ENCODE data around the gene CAV1. TPM values are rescaled to one million over a fixed set of nuclear protein-coding genes. Genes with fewer than 3 reads are reported as not detected.

The CAV1 gene
- total and polyA plus RNA-seq, 2 of the 13 experiments (the other 11 are each of a cell fraction or from before 2014, with no cell fraction given) = 0.40 TPM; not detected in 1

DNA sequence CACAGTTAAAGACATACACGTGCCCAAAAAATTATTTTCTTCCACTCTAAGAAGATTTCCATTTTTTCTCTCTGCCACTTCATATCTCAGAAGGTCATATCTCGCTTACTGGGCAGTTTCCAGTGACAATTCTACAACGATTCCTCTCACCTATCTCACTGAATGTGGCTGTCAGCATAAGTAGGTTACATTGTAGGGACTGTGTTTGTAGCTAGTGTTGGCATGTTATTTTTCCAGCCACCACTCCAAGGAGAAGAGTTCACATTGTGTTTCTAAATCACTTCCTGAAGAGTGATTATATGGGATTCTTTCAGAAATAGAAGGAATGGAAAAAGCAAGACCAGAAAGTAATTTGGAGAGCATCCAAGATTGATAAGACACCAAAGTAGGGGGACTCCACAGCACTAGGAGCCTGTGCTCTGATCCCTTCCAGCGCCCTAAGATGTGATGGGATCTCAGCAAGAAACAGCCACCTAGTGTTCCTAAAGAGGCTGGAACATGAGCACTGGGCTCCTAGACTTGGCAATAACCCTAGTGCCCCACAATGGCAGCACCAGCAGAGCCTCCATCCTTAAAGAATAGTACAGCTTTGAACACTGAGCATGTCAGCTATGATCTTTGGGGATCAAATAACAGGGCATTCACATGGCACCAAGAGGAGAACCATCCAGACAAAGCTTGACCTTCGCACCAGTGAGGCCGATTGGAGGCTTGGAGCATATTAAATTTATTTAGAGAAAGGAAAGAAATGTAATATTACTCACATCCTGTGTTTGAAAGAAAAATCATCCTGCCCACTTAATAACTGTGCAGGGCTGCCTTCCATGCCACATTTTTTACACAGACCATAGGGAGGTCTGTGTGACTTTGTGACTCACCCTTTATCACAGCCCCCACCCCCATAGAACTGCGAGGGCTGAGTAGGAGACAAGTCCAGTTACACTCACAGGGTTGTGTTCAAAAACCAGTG lies 51.8 kb downstream of the CAV1 start:
- H3K9me3 ChIP-seq (ENCODE audit: low read length) = no peaks in the 10 kb centered on the region
- H3K79me2 ChIP-seq (ENCODE audit: insufficient read depth, low read length) = no peaks in the 10 kb centered on the region
- no peaks in the 10 kb centered on the region for H4K20me1 ChIP-seq (ENCODE audit: insufficient read depth, low read length)
- H3K27me3 ChIP-seq (ENCODE audit: control insufficient read depth in 1 of 2, insufficient read depth in 2 of 2, low read length in 2 of 2) = no peaks in the 10 kb centered on the region
- H3K9ac ChIP-seq (ENCODE audit: insufficient read depth, low read depth, low read length) = no peak overlapping the region
- FAIRE-seq = no peak
- no peak for TF ChIP-seq PHF21A (CRISPR knock-in tag; IDR thresholded peaks at IDR 0.05)
- TF ChIP-seq SMC3 (IDR thresholded peaks at IDR 0.05; ENCODE audit: low read length) = no peak
- no peak for TF ChIP-seq IRX3 (CRISPR knock-in tag; IDR thresholded peaks at IDR 0.05; ENCODE audit: borderline replicate concordance, low read depth)
- TF ChIP-seq DRAP1 (CRISPR knock-in tag; IDR thresholded peaks at IDR 0.05) = no peak
- TF ChIP-seq RXRB (CRISPR knock-in tag; IDR thresholded peaks at IDR 0.05; ENCODE audit: borderline replicate concordance) = no peak
- TF ChIP-seq, protein P1, sequence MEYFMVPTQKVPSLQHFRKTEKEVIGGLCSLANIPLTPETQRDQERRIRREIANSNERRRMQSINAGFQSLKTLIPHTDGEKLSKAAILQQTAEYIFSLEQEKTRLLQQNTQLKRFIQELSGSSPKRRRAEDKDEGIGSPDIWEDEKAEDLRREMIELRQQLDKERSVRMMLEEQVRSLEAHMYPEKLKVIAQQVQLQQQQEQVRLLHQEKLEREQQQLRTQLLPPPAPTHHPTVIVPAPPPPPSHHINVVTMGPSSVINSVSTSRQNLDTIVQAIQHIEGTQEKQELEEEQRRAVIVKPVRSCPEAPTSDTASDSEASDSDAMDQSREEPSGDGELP (IDR thresholded peaks at IDR 0.05; ENCODE audit: borderline replicate concordance, low read depth) = no peak
- TF ChIP-seq GABPA (IDR thresholded peaks at IDR 0.05; ENCODE audit: low read depth, low read length) = no peak
- TF ChIP-seq GABPA (CRISPR knock-in tag; IDR thresholded peaks at IDR 0.05; ENCODE audit: low read depth) = no peak
- no peak for TF ChIP-seq ZMYM2 (CRISPR knock-in tag; IDR thresholded peaks at IDR 0.05)
- no peak for TF ChIP-seq ZBTB33 (CRISPR knock-in tag; IDR thresholded peaks at IDR 0.05)
- no peak for TF ChIP-seq ZNF234 (CRISPR knock-in tag; conservative IDR thresholded peaks at IDR 0.05)
- no peak for TF ChIP-seq ZNF556 (CRISPR knock-in tag; IDR thresholded peaks at IDR 0.05; ENCODE audit: borderline replicate concordance)
- TF ChIP-seq ATM (IDR thresholded peaks at IDR 0.05; ENCODE audit: borderline replicate concordance) = no peak
- no peak for TF ChIP-seq ZNF354B (CRISPR knock-in tag; IDR thresholded peaks at IDR 0.05)
- no peak for TF ChIP-seq NKX3-1 (CRISPR knock-in tag; IDR thresholded peaks at IDR 0.05)
- no peak for TF ChIP-seq ATF4 (CRISPR knock-in tag; IDR thresholded peaks at IDR 0.05)
- no peak for TF ChIP-seq ZMAT3 (CRISPR knock-in tag; conservative IDR thresholded peaks at IDR 0.05)
- TF ChIP-seq, protein P2, sequence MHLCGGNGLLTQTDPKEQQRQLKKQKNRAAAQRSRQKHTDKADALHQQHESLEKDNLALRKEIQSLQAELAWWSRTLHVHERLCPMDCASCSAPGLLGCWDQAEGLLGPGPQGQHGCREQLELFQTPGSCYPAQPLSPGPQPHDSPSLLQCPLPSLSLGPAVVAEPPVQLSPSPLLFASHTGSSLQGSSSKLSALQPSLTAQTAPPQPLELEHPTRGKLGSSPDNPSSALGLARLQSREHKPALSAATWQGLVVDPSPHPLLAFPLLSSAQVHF (CRISPR knock-in tag; IDR thresholded peaks at IDR 0.05) = no peak
- TF ChIP-seq SOX6 (IDR thresholded peaks at IDR 0.05) = no peak
- no peak for TF ChIP-seq SOX6 (CRISPR knock-in tag; IDR thresholded peaks at IDR 0.05)
- no peaks in the 10 kb centered on the region for H3K36me3 ChIP-seq (replicated peaks in 1 of 2; ENCODE audit: control insufficient read depth in 1 of 2, insufficient read depth in 2 of 2, low read length in 2 of 2)
- 15% methylated on average over 7 of the region's 7 CpGs for WGBS (ENCODE audit: low lambda C conversion rate)
- in situ Hi-C loops (cut with HindIII; ENCODE audit: extremely low pct_ligation_motif_present, low pct_unique_long_range_greater_than_20kb) = no loop called here
- ChIA-PET CTCF (ENCODE audit: low intra/inter-chr PET ratio, low total read pairs) (no interaction called here), POLR2A (no interaction called here)
- no peak for ATAC-seq
- intact Hi-C loops (cut with micrococcal nuclease; ENCODE audit: unreplicated experiment) = no loop called here
- H3K27ac ChIP-seq (ENCODE audit: extremely low read length, insufficient read depth, low read length) = no peak overlapping the region
- no peak for DNase-seq (ENCODE audit: low spot score)
- H3K4me1 ChIP-seq (ENCODE audit: insufficient read depth, low read length) = no peaks in the 10 kb centered on the region
- BruUV-seq (replicated peaks) = no TSS peak
- no peak overlapping the region for H3K4me3 ChIP-seq (replicated peaks in 1 of 3; ENCODE audit: insufficient read depth in 1 of 3, low read depth in 2 of 3, low read length in 3 of 3)
- no peak overlapping the region for H3K4me2 ChIP-seq (ENCODE audit: low read depth, low read length)
- no peak overlapping the region for H2AFZ ChIP-seq (ENCODE audit: low read length)

Measured in HepG2 (cell line).